ENCODE data around the gene R3HDM1. TPM values are rescaled to one million over a fixed set of nuclear protein-coding genes. Genes with fewer than 3 reads are reported as not detected.
"Not testable (repeated sequence)": the region's sequence is repeated elsewhere in the genome, so short reads cannot be mapped to it uniquely, and the experiment has no call there.

R3HDM1 gene
- total and polyA plus RNA-seq, 2 of the 4 experiments (the other 2 are of a cell fraction): 5.9 to 38.1 TPM

DNA sequence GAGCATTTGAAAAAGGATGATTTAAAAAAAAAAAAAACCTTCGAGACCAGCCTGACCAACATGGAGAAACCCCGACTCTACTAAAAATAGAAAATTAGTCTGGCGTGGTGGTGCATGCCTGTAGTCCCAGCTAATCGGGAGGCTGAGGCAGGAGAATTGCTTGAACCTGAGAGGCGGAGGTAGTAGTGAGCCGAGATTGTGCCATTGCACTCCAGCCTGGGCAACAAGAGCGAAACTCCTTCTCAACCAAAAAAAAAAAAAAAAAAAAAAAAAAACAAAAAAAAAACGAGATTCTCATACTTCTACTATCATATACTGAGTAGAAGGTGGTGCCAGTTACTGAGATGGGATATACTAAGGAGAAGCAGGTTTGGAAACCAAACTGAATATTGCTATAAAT is 98.8 kb downstream of the R3HDM1 start:
- H3K4me3 ChIP-seq (ENCODE audit: insufficient read depth, low read depth, low read length); H2BK20ac ChIP-seq (ENCODE audit: low read depth, low read length); BruUV-seq (replicated peaks); dilution Hi-C loops (cut with HindIII; ENCODE audit: low sequenced_read_pairs, unreplicated experiment); H3K56ac ChIP-seq (ENCODE audit: extremely low read depth, insufficient read depth, low read length); H2AFZ ChIP-seq (replicated peaks; ENCODE audit: low read length, poor library complexity); H3K4ac ChIP-seq (ENCODE audit: low read depth, low read length); H3K79me1 ChIP-seq (ENCODE audit: low read depth in 1 of 2, low read length in 2 of 2); H4K8ac ChIP-seq (ENCODE audit: low read depth in 2 of 2, low read length in 2 of 2); H3K9me3 ChIP-seq (ENCODE audit: control insufficient read depth, insufficient read depth, low read length); ATAC-seq (ENCODE audit: low read depth); H4K5ac ChIP-seq (ENCODE audit: low read depth, low read length); POLR2A ChIA-PET (ENCODE audit: unreplicated experiment); H2BK5ac ChIP-seq (ENCODE audit: low read depth, low read length, poor library complexity, severe bottlenecking); in situ Hi-C loops (cut with MboI; ENCODE audit: low sequenced_read_pairs); H3K4me2 ChIP-seq (ENCODE audit: low read depth, low read length); H2AK5ac ChIP-seq (ENCODE audit: low read depth, low read length); H3K9me1 ChIP-seq (ENCODE audit: insufficient read depth, low read length); H3K14ac ChIP-seq (replicated peaks; ENCODE audit: low read depth, low read length); H4K91ac ChIP-seq (ENCODE audit: insufficient read depth, low read depth, low read length); H3K9ac ChIP-seq (ENCODE audit: low read depth, low read length); H2BK120ac ChIP-seq (ENCODE audit: low read depth, low read length); H2BK15ac ChIP-seq (ENCODE audit: low read depth, low read length); H3K18ac ChIP-seq (ENCODE audit: low read depth, low read length); H4K20me1 ChIP-seq (ENCODE audit: insufficient read depth, low read length); H3K23ac ChIP-seq (ENCODE audit: low read depth, low read length); H2AK9ac ChIP-seq (replicated peaks; ENCODE audit: low read depth, low read length, poor library complexity); H3K27me3 ChIP-seq (ENCODE audit: control insufficient read depth, insufficient read depth, low read length); H3K27ac ChIP-seq (ENCODE audit: insufficient read depth, low read length); DNase-seq; intact Hi-C loops (cut with micrococcal nuclease); H3K36me3 ChIP-seq (ENCODE audit: control insufficient read depth, insufficient read depth, low read length); H3K4me1 ChIP-seq (ENCODE audit: control insufficient read depth, insufficient read depth, low read length); CTCF ChIA-PET: not testable (repeated sequence)
- WGBS, 2 experiments (ENCODE audit: extremely low coverage in 2 of 2, insufficient read length in 1 of 2): no CpG with 5 or more reads among the region's 8 CpGs
